ENCODE measurements around the gene MARCHF10.
A peak's percentile ranks its signal among the peaks of the same experiment; 100 is the strongest.

Gene MARCHF10

GRCh38 chr17:62666801-62667591 is 141.1 kb downstream of the MARCHF10 start:
- Histone ChIP-seq H4K91ac (ENCODE audit: low read depth, low read length, poor library complexity) (no peak overlapping the region), H3K36me3 (replicated peaks in 1 of 2; ENCODE audit: control insufficient read depth in 2 of 2, insufficient read depth in 2 of 2, low read length in 2 of 2) (peaks cover 9 to 74% of the 10 kb centered on the region in 2 donors), H2BK120ac (ENCODE audit: low read depth, low read length) (no peak overlapping the region)

GRCh38 chr17:62666061-62666800 is 141.9 kb downstream of the MARCHF10 start:
- Histone ChIP-seq H3K79me1 (ENCODE audit: low read depth, low read length) (peaks cover 3% of the 10 kb centered on the region), H3K27ac (replicated peaks; ENCODE audit: low read length) (no peak overlapping the region), H2AFZ (ENCODE audit: low read length) (no peak overlapping the region), H2AK5ac (ENCODE audit: low read depth, low read length) (peak overlapping the region; percentile 19), H4K8ac (ENCODE audit: low read depth, low read length) (no peak overlapping the region), H3K14ac (ENCODE audit: low read length) (no peak overlapping the region), H3K36me3 (replicated peaks in 1 of 2; ENCODE audit: control insufficient read depth in 2 of 2, insufficient read depth in 2 of 2, low read length in 2 of 2) (peaks cover 6 to 66% of the 10 kb centered on the region in 2 donors), H3K9ac (ENCODE audit: low read depth, low read length, poor library complexity) (peak overlapping the region; percentile 37), H2BK15ac (ENCODE audit: low read length) (no peak overlapping the region), H3K4me3 (ENCODE audit: low read length in 2 of 2) (no peak overlapping the region), H3K27me3 (ENCODE audit: control insufficient read depth in 3 of 3, insufficient read depth in 3 of 3, low read depth in 1 of 3, low read length in 3 of 3) (no peaks in the 10 kb centered on the region), H3K9me3 (replicated peaks in 1 of 2; ENCODE audit: control insufficient read depth in 2 of 2, insufficient read depth in 1 of 2, low read depth in 1 of 2, low read length in 2 of 2) (peaks cover 0 to 3% of the 10 kb centered on the region in 2 donors), H3K23ac (ENCODE audit: low read depth, low read length, poor library complexity) (peak overlapping the region; percentile 34), H4K91ac (ENCODE audit: low read depth, low read length, poor library complexity) (no peak overlapping the region), H3K4ac (ENCODE audit: low read length) (no peak overlapping the region), H2BK120ac (ENCODE audit: low read depth, low read length) (no peak overlapping the region), H2BK12ac (ENCODE audit: low read length) (no peak overlapping the region), H2BK5ac (ENCODE audit: low read length) (no peak overlapping the region), H3K4me2 (ENCODE audit: insufficient read depth, low read length, poor library complexity, severe bottlenecking) (no peak overlapping the region), H3K18ac (ENCODE audit: low read length) (peak overlapping the region; percentile 80), H3K4me1 (ENCODE audit: control insufficient read depth in 2 of 2, insufficient read depth in 1 of 2, low read depth in 1 of 2, low read length in 2 of 2) (peaks cover 0 to 2% of the 10 kb centered on the region in 2 donors)
- no CpG with 5 or more reads among the region's 30 CpGs for WGBS, 2 donors (ENCODE audit: extremely low coverage in 2 of 2, insufficient read length in 2 of 2, insufficient replicate concordance in 1 of 2)
- DNase-seq (ENCODE audit: low spot score) = no peak

More at GRCh38 chr17:62666801-62667591, 141.1 kb downstream of the MARCHF10 start:
- Histone ChIP-seq H3K4me2 (ENCODE audit: insufficient read depth, low read length, poor library complexity, severe bottlenecking) (no peak overlapping the region), H3K9me3 (replicated peaks in 1 of 2; ENCODE audit: control insufficient read depth in 2 of 2, insufficient read depth in 1 of 2, low read depth in 1 of 2, low read length in 2 of 2) (peaks cover 0 to 3% of the 10 kb centered on the region in 2 donors), H3K9ac (ENCODE audit: low read depth, low read length, poor library complexity) (no peak overlapping the region), H3K27me3 (ENCODE audit: control insufficient read depth in 3 of 3, insufficient read depth in 3 of 3, low read depth in 1 of 3, low read length in 3 of 3) (no peaks in the 10 kb centered on the region), H2AK5ac (ENCODE audit: low read depth, low read length) (no peak overlapping the region), H2AFZ (ENCODE audit: low read length) (no peak overlapping the region), H3K14ac (ENCODE audit: low read length) (peak overlapping the region; percentile 67), H2BK5ac (ENCODE audit: low read length) (peak overlapping the region; percentile 59), H3K4me1 (ENCODE audit: control insufficient read depth in 2 of 2, insufficient read depth in 1 of 2, low read depth in 1 of 2, low read length in 2 of 2) (peaks cover 0 to 2% of the 10 kb centered on the region in 2 donors), H3K4ac (ENCODE audit: low read length) (no peak overlapping the region), H3K79me1 (ENCODE audit: low read depth, low read length) (peaks cover 3% of the 10 kb centered on the region), H4K8ac (ENCODE audit: low read depth, low read length) (no peak overlapping the region), H3K23ac (ENCODE audit: low read depth, low read length, poor library complexity) (peak overlapping the region; percentile 20), H2BK15ac (ENCODE audit: low read length) (no peak overlapping the region), H3K27ac (replicated peaks; ENCODE audit: low read length) (no peak overlapping the region), H3K4me3 (ENCODE audit: low read length in 2 of 2) (no peak overlapping the region), H2BK12ac (ENCODE audit: low read length) (no peak overlapping the region), H3K18ac (ENCODE audit: low read length) (peak overlapping the region; percentile 18)
- no CpG with 5 or more reads among the region's 40 CpGs for WGBS, 2 donors (ENCODE audit: extremely low coverage in 2 of 2, insufficient read length in 2 of 2, insufficient replicate concordance in 1 of 2)
- DNase-seq (ENCODE audit: low spot score) = no peak

GRCh38 chr17:62665599-62665998 is 142.5 kb downstream of the MARCHF10 start:
- Histone ChIP-seq H3K4me3 (ENCODE audit: low read length in 2 of 2) (no peak overlapping the region), H3K27ac (replicated peaks; ENCODE audit: low read length) (no peak overlapping the region), H3K79me1 (ENCODE audit: low read depth, low read length) (peaks cover 3% of the 10 kb centered on the region), H2BK15ac (ENCODE audit: low read length) (no peak overlapping the region), H4K8ac (ENCODE audit: low read depth, low read length) (no peak overlapping the region), H3K27me3 (ENCODE audit: control insufficient read depth in 3 of 3, insufficient read depth in 3 of 3, low read depth in 1 of 3, low read length in 3 of 3) (no peaks in the 10 kb centered on the region), H2AFZ (ENCODE audit: low read length) (no peak overlapping the region), H3K9ac (ENCODE audit: low read depth, low read length, poor library complexity) (no peak overlapping the region), H3K4me1 (ENCODE audit: control insufficient read depth in 2 of 2, insufficient read depth in 1 of 2, low read depth in 1 of 2, low read length in 2 of 2) (peaks cover 0 to 2% of the 10 kb centered on the region in 2 donors), H2BK120ac (ENCODE audit: low read depth, low read length) (no peak overlapping the region), H3K4ac (ENCODE audit: low read length) (no peak overlapping the region), H2BK5ac (ENCODE audit: low read length) (no peak overlapping the region), H2BK12ac (ENCODE audit: low read length) (no peak overlapping the region), H4K91ac (ENCODE audit: low read depth, low read length, poor library complexity) (no peak overlapping the region), H3K4me2 (ENCODE audit: insufficient read depth, low read length, poor library complexity, severe bottlenecking) (no peak overlapping the region), H3K18ac (ENCODE audit: low read length) (no peak overlapping the region), H3K23ac (ENCODE audit: low read depth, low read length, poor library complexity) (no peak overlapping the region), H2AK5ac (ENCODE audit: low read depth, low read length) (peak overlapping the region; percentile 19), H3K14ac (ENCODE audit: low read length) (no peak overlapping the region), H3K36me3 (replicated peaks in 1 of 2; ENCODE audit: control insufficient read depth in 2 of 2, insufficient read depth in 2 of 2, low read length in 2 of 2) (peaks cover 6 to 60% of the 10 kb centered on the region in 2 donors), H3K9me3 (replicated peaks in 1 of 2; ENCODE audit: control insufficient read depth in 2 of 2, insufficient read depth in 1 of 2, low read depth in 1 of 2, low read length in 2 of 2) (peaks cover 5% of the 10 kb centered on the region in 2 donors)
- no peak for DNase-seq (ENCODE audit: low spot score)
- WGBS, 2 donors (ENCODE audit: extremely low coverage in 2 of 2, insufficient read length in 2 of 2, insufficient replicate concordance in 1 of 2) = no CpG with 5 or more reads among the region's 3 CpGs
